HCT116 (cell line): Measurements from ENCODE around the gene TP53RK.

ENCODE experiments used
- CTCF ChIP-seq, 3 experiments: fragments of 200-600 bp in 1 of 3; sonication (generic) in 1 of 3; IDR thresholded peaks in 2 of 3; conservative IDR thresholded peaks in 1 of 3; 2 replicates each; pipeline ENCODE4 v1.5.1; 2012 to 2017; ENCODE audit warnings: low read depth in 2 of 3, low read length in 2 of 3, antibody characterized with exemption in 1 of 3, borderline replicate concordance in 1 of 3, control low read depth in 1 of 3, mild to moderate bottlenecking in 1 of 3, mixed read lengths in 1 of 3, mixed run types in 1 of 3, moderate library complexity in 1 of 3; ENCODE audit not compliant: insufficient read depth in 1 of 3
- POLR2AphosphoS5 ChIP-seq: IDR thresholded peaks from 2 replicates; pipeline ENCODE4 v1.6.1; 2011; ENCODE audit warnings: mild to moderate bottlenecking, low read depth, low read length, moderate library complexity
- SIN3A ChIP-seq: IDR thresholded peaks from 2 replicates; pipeline ENCODE4 v1.6.1; 2012; ENCODE audit warnings: low read depth
- YY1 ChIP-seq: IDR thresholded peaks from 2 replicates; pipeline ENCODE4 v1.6.1; 2011; ENCODE audit warnings: low read length, low read depth, moderate library complexity, mild to moderate bottlenecking; ENCODE audit not compliant: insufficient replicate concordance; ENCODE audit errors: extremely low read depth

- TF ChIP-seq CTCF (IDR thresholded peaks at IDR 0.05 in 2 of 3, conservative IDR thresholded peaks at IDR 0.05 in 1 of 3; ENCODE audit: borderline replicate concordance in 1 of 3, insufficient read depth in 1 of 3, low read depth in 2 of 3, low read length in 2 of 3) (no peak), POLR2AphosphoS5 (no peak), SIN3A (no peak), YY1 (no peak)
Observed at GRCh38 chr20:46683939-46684750, 5.1 kb downstream of the TP53RK start.
